HG03159 (cell line): ENCODE data around the gene PPIF.

Experiments used
- ATAC-seq: cut with Tn5 transposase; IDR thresholded peaks from one replicate; pipeline ENCODE4 v1.9.1; 2021; ENCODE audit warnings: mild to moderate bottlenecking, moderate library complexity; ENCODE audit not compliant: unreplicated experiment

PPIF gene

GRCh38 chr10:79385392-79385795 is 38.1 kb downstream of the PPIF start:
- ATAC-seq, result no peak

GRCh38 chr10:79385804-79386531 is 38.7 kb downstream of the PPIF start:
- no peak for ATAC-seq

GRCh38 chr10:79386637-79387465 is 39.6 kb downstream of the PPIF start:
- no peak for ATAC-seq

DNA sequence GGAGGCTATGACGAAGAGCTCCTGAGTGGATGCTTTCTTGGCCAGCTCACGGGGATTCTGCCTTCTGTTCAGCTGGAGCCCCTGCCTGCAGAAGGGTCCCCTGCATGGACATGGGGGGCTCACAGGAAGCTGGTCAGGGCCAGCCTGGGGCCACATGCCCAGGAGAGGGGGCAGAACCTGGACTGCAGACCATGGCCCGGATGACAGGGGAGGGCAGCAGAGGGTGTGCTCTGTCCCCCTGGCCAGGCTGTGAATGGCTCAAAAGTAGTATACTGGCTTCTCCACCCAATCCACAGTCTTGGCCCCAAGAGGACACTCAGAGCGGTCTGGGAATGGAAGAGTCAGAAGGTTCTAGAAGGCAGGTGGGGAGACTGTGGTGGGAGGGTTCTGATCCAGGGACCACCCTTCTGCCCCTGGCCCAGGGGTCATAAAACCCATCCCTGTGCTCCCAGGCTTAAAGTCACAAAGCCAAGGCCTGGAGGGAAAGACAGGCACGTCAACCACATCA is 40.3 kb downstream of the PPIF start:
- ATAC-seq, result no peak

- no peak for ATAC-seq
Measured at GRCh38 chr10:79387974-79388850, 40.9 kb downstream of the PPIF start.

GRCh38 chr10:79390057-79390456 is 42.8 kb downstream of the PPIF start:
- no peak for ATAC-seq

GRCh38 chr10:79390551-79391229 is 43.4 kb downstream of the PPIF start:
- ATAC-seq, result no peak

DNA sequence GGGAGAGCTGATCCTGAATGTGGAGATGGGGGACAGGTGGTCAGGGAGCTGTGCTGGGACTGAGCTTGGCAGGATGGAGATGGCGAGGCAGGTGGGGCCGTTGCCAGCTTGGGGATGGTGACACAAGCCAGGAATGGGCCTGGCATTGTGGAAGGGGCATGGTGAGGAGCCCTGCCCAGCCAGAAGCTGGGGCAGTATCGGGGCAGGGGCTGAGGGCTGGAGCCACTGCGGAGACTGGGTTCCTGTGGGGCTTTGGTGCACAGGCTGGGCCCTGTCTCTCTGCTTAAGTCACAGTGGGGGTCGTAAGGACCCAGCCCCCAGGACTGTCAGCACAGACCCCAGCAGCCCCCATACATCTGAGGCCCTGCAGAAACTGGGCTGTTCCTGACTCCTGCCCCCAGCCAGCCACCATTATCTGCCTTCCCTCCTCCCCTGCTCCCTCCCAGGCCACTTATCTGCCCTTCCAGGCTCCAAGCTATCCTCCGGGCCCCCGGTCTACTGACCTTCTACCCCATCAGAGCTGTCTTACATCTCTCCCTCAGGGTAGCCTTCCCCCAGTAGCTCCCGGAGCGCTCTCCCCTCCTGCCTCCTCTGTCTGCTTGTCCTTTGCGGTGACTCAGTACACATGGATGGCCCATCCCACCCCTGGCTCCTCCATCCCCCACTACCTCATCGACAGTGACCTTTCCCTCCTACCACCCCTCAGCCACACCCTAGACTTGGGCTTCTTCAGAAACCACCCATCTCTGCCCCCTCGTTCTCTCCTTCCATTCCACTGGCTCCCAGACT is 44.2 kb downstream of the PPIF start:
- no peak for ATAC-seq

- ATAC-seq, result no peak
Measured at GRCh38 chr10:79392020-79392398, 44.7 kb downstream of the PPIF start.

DNA sequence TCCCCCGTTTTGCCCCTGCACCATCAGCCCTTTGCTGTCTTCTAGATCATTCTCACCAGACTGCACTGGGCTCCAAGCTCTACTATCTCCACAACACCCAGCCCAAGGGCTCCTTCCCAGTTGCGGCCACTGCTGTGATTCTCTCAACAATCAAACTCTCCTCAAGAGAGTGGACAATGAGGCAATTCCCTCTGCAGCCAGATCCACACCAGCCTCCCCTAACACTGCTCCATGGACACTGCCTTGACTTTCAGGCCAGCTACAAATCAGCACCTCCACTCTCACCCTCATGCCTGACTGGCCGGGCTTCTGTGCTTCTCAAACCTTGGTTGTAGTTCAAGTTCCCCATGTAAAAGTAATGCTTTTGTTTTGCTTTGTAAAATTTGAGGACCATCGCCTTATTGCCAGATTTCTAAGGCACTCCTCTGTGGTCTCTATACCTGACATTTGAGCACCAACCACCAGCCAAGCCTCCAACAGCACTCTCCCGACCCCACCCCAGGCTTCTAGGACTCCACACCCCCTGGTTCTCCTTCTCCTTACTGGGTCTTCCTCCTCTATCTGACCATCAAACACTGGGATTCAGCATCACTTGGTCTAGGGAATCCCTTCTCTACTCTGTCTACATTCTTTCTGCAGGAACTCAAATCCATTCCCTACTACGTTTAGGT is 45.4 kb downstream of the PPIF start:
- ATAC-seq, result no peak

DNA sequence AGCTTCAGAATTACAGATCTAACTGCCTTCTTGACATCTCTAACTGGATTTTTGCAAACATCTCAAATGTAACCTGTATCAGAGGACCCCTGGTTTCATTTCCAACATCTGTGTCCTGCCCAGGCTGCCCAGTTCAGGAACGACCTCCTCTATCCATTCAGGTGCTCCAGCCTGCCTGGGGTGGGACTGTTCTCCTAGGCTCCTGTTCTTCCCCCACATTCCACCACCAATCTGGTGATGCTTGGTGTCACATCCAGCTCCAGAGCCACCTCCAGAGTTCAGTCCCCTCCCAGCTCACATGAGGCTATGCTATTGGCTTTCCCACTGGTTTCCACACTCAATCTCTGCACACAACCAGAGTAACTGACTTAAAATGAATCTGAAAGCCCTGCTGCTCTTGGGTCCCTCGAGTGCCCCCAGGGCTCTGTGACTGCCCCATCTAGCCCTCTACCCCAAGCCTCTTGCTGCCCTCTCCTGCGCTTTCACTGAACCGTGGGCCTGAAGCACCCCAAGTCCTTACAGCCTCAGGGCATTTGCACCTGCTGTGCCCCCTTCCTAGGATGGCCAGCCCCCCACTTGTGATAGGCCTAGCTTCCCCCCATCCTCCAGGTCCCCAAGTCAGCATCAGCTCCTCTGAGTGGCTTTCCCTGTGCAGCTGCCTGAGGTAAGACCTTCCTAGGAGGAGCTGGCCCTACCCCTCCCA is 46.1 kb downstream of the PPIF start:
- no peak for ATAC-seq

- ATAC-seq, result no peak
Measured at GRCh38 chr10:79393924-79394610, 46.8 kb downstream of the PPIF start.

GRCh38 chr10:79394664-79395063 is 47.4 kb downstream of the PPIF start:
- ATAC-seq, result no peak

DNA sequence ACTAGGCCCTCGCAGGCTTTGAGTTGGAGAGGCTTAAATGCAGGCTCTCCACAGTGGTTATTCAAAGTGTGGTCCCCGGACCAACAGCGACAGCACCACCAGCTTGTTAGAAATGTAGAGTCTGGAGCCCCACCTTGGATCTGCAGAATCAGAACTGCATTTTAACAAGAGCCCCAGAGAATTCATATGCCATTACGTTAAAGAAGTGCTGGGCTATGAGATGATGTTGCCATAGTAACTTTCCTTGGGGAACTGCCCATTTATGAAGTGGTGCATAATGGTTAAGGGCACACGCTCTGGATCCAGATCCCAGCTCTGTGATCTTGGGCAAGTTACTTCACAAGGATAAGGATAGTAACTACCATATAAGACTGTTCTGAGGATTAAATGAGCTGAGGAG is 49.3 kb downstream of the PPIF start:
- no peak for ATAC-seq

DNA sequence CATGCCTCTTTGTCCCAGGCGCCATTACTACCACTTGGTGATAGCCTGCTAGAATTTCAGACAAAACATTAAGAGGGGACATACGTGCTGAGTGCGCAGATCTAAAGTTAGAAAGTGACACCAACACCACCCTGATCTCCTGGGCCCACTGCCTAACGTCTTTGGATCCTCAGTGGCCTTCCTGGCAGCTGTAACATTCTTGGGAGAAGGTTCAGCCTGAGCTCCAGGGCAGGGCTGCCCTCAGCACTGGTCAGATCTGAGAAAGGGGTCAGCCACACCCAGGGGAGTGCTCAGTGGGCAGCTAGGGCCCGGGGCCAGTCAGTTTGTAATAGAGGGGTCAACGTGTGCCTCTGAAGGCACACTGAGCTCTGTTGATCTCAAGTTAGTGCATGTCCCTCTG is 49.8 kb downstream of the PPIF start:
- ATAC-seq, result no peak

- no peak for ATAC-seq
Measured at GRCh38 chr10:79397575-79398303, 50.5 kb downstream of the PPIF start.

GRCh38 chr10:79398642-79399041 is 51.4 kb downstream of the PPIF start:
- ATAC-seq, result no peak
